Measurements from ENCODE around the gene TNRC18.
"Not testable (repeated sequence)": the region's sequence is repeated elsewhere in the genome, so short reads cannot be mapped to it uniquely, and the experiment has no call there.

The TNRC18 gene

GRCh38 chr7:5423306-5423975 lies at the start of gene TNRC18:
TNRC18 (minus strand) TSS chr7:5423834; CDS start chr7:5421246, 2,588 bp downstream.
- H3K4me3 ChIP-seq (ENCODE audit: low read depth, low read length): peak within 1 kb of the TSS; percentile 38
- no peak for DNase-seq (ENCODE audit: low read depth)
- TF ChIP-seq, protein P1, sequence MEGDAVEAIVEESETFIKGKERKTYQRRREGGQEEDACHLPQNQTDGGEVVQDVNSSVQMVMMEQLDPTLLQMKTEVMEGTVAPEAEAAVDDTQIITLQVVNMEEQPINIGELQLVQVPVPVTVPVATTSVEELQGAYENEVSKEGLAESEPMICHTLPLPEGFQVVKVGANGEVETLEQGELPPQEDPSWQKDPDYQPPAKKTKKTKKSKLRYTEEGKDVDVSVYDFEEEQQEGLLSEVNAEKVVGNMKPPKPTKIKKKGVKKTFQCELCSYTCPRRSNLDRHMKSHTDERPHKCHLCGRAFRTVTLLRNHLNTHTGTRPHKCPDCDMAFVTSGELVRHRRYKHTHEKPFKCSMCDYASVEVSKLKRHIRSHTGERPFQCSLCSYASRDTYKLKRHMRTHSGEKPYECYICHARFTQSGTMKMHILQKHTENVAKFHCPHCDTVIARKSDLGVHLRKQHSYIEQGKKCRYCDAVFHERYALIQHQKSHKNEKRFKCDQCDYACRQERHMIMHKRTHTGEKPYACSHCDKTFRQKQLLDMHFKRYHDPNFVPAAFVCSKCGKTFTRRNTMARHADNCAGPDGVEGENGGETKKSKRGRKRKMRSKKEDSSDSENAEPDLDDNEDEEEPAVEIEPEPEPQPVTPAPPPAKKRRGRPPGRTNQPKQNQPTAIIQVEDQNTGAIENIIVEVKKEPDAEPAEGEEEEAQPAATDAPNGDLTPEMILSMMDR (IDR thresholded peaks at IDR 0.05; ENCODE audit: insufficient read depth, low read depth, low read length, missing control alignments): no peak

- DNase-seq (ENCODE audit: low read depth): no peak
- H3K4me3 ChIP-seq (ENCODE audit: low read depth, low read length): no peak overlapping the region
- TF ChIP-seq, protein P1 (IDR thresholded peaks at IDR 0.05; ENCODE audit: insufficient read depth, low read depth, low read length, missing control alignments): no peak
These were observed 49.0 kb upstream of the TNRC18 start for GRCh38 chr7:5472432-5473315.

DNA sequence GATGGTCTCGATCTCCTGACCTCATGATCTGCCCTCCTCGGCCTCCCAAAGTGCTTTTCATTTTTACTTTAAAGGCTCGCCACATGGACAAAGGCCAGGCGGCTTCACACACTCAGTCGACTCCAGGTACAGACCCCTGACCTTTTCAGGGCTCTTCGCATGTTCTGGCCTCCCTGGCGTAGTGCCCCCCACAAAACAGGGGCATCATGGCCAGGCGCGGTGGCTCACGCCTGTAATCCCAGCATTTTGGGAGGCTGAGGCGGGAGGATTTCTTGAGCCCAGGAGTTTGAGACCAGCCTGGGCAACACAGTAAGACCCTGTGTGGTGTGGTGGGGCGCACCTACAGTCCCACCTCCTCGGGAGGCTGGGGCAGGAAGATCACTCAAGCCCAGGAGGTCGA lies 48.0 kb upstream of the TNRC18 start:
- not testable (repeated sequence) for DNase-seq (ENCODE audit: low read depth); H3K4me3 ChIP-seq (ENCODE audit: low read depth, low read length)

- DNase-seq (ENCODE audit: low read depth): no peak
- no peak overlapping the region for H3K4me3 ChIP-seq (ENCODE audit: low read depth, low read length)
- TF ChIP-seq, protein P1 (IDR thresholded peaks at IDR 0.05; ENCODE audit: insufficient read depth, low read depth, low read length, missing control alignments): no peak
These were observed 47.2 kb upstream of the TNRC18 start for GRCh38 chr7:5470816-5471215.

DNA sequence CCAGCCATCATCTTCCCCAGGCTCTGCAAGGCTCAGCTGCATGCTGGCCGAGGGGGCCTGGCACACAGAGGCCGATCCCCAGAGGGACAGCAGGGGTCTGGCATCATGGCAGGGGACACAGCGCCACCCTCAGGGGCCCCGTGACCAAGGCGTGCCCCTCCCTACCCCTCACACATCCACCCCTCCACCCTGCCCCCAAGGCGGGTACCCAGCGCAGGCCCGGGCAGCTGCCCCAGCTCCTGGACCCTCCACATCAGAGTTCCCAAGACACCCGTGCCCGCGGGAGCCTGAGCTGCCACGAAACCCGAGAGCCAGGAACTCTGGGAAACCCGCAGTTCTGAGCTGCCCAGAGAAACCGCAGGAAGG lies 46.5 kb upstream of the TNRC18 start:
- no peak for DNase-seq (ENCODE audit: low read depth)
- H3K4me3 ChIP-seq (ENCODE audit: low read depth, low read length): no peak overlapping the region
- TF ChIP-seq, protein P1 (IDR thresholded peaks at IDR 0.05; ENCODE audit: insufficient read depth, low read depth, low read length, missing control alignments): no peak

DNA sequence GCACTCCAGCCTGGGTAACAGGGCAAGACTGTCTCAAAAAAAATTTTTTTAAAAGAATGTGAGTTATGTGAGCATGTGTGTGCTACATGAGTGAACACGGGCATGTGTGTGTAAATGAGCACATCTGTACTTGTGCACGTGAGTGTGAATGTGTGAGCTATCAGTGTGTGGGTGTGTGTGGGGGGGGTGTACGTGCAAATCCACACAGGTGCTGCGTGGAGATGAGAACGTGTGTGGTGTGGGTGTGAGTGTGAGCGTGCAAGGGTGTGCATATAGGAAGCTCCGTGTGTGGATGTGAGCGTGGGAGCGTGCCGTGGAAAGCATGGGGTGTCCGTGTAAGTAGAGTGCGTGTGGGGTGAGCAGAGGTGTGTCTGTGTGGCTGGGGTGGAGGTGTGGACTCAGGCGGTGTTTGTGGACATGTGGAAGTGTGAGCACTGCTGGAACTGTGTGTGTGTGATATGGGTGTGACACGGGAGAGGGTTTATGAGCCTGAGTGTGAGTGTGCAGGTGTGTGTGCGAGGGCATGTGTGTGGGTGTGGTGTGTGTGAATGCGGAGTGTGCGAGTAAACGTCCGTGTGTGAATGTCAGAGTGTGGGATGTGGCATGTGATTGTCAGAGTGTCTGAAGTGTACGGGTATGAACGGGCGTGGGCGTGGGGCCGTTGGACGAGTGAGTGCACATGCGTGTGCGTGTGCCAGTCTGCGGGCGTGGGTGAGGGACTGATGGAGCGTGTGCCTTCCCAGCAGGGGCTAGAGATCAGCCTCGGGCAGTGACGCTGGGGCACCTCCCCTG lies 45.9 kb upstream of the TNRC18 start:
- DNase-seq (ENCODE audit: low read depth): no peak
- H3K4me3 ChIP-seq (ENCODE audit: low read depth, low read length): no peak overlapping the region
- TF ChIP-seq, protein P1 (IDR thresholded peaks at IDR 0.05; ENCODE audit: insufficient read depth, low read depth, low read length, missing control alignments): no peak

DNA sequence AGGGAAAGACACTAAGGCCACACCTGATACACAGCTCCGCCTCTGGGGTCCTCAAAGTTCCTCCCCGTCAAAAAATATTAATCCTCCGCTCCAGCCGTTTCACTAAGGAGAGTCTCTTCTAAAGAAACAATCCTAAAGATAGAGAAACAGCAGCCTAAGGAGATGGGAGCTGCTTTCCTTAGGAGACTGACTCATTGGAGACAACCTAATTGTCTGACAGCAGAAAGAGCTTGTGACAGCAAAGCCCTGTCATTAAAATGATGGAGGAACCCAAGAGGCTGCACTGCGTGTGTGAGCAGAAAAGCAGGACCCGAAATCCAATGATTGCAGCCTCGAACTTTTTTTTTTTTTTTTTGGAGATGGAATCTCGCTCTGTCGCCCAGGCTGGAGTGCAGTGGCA lies 44.0 kb upstream of the TNRC18 start:
- TF ChIP-seq, protein P1 (IDR thresholded peaks at IDR 0.05; ENCODE audit: insufficient read depth, low read depth, low read length, missing control alignments): no peak
- no peak overlapping the region for H3K4me3 ChIP-seq (ENCODE audit: low read depth, low read length)
- DNase-seq (ENCODE audit: low read depth): no peak
